ENCODE results near the gene DYNC1H1.
A peak's percentile ranks its signal among the peaks of the same experiment; 100 is the strongest.

The DYNC1H1 gene

DNA sequence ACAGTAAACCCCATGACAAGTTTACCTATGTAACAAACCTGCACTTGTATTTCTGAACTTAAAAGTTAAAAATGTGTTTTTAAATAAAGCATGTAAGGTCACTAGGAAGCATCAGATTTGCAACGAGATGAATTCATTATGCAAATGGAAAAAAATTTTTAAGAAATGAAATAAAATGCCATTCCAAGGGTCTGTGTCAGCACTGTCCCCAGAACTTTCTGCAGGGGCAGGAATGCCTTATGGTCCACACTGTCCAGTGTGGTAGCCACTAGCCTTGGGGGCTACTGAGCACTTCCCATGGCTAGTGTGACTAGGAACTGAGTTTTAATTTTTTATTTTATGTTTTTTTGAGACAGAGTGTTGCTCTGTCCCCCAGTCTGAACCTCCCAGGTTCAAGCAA, 73.3 kb downstream of the DYNC1H1 start:
- TF ChIP-seq, protein P1, sequence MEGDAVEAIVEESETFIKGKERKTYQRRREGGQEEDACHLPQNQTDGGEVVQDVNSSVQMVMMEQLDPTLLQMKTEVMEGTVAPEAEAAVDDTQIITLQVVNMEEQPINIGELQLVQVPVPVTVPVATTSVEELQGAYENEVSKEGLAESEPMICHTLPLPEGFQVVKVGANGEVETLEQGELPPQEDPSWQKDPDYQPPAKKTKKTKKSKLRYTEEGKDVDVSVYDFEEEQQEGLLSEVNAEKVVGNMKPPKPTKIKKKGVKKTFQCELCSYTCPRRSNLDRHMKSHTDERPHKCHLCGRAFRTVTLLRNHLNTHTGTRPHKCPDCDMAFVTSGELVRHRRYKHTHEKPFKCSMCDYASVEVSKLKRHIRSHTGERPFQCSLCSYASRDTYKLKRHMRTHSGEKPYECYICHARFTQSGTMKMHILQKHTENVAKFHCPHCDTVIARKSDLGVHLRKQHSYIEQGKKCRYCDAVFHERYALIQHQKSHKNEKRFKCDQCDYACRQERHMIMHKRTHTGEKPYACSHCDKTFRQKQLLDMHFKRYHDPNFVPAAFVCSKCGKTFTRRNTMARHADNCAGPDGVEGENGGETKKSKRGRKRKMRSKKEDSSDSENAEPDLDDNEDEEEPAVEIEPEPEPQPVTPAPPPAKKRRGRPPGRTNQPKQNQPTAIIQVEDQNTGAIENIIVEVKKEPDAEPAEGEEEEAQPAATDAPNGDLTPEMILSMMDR (conservative IDR thresholded peaks at IDR 0.05; ENCODE audit: control insufficient read depth, insufficient read depth, low read depth, low read length): no peak
- no peak for DNase-seq (ENCODE audit: low read depth)
- no peak overlapping the region for H3K4me3 ChIP-seq (ENCODE audit: control insufficient read depth, low read depth, low read length)

GRCh38 chr14:102039157-102039556, 74.8 kb downstream of the DYNC1H1 start:
- H3K4me3 ChIP-seq (ENCODE audit: control insufficient read depth, low read depth, low read length): no peak overlapping the region
- TF ChIP-seq, protein P1 (conservative IDR thresholded peaks at IDR 0.05; ENCODE audit: control insufficient read depth, insufficient read depth, low read depth, low read length): no peak
- DNase-seq (ENCODE audit: low read depth): no peak

- TF ChIP-seq, protein P1 (conservative IDR thresholded peaks at IDR 0.05; ENCODE audit: control insufficient read depth, insufficient read depth, low read depth, low read length): no peak
- no peak overlapping the region for H3K4me3 ChIP-seq (ENCODE audit: control insufficient read depth, low read depth, low read length)
- no peak for DNase-seq (ENCODE audit: low read depth)
These were observed 75.8 kb downstream of the DYNC1H1 start for GRCh38 chr14:102040153-102040552.

DNA sequence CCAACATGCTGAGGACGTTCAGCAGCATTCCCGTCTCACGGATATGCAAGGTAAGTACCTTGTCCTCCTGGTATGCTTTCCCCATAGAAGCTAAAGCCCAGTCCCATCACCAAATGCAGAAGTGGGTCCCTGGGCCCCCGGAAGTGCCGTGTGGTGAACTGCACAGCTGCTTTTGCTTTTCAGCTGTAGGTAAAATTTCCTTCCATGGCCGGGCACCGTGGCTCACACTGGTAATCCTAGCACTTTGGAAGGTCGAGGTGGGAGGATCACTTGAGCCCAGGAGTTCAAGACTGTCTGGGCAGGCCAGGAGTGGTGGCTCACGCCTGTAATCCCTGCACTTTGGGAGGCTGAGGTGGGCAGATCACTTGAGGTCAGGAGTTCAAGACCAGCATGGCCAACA, 78.3 kb downstream of the DYNC1H1 start:
- no peak overlapping the region for H3K4me3 ChIP-seq (ENCODE audit: control insufficient read depth, low read depth, low read length)
- TF ChIP-seq, protein P1 (conservative IDR thresholded peaks at IDR 0.05; ENCODE audit: control insufficient read depth, insufficient read depth, low read depth, low read length): no peak
- no peak for DNase-seq (ENCODE audit: low read depth)

DNA sequence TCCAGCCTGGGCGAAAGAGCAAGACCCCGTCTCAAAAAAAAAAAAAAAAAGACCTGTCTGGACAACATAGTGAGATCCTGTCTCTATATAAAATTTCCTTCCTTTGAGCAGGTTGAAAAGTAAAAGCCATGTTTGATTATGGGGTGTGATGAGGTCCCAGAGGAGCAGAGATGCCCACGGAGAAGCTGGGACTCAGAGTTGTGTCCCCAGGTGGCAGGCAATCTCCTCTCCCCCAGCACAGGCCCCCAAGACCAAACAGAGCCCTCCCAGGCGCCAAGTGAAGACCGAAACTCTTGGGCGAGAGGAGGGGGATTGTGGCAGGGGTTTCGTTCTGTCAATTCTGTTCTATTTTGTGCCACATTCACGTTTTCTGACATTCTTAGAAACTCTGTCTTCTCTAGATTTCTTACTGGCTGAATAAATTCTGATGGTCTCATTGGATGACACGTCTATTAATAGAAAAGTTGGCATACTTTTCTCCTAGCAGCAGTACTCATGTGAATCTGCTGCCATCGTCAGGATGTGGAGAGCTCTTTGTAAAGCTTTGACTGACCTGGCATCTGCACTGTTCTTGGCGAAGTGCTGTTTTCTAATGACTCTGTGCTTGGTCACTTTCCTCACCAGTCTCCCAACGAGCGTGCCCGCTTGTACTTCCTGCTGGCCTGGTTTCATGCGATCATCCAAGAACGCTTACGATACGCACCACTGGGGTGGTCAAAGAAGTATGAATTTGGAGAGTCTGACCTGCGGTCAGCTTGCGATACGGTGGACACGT, 79.1 kb downstream of the DYNC1H1 start:
- TF ChIP-seq, protein P1 (conservative IDR thresholded peaks at IDR 0.05; ENCODE audit: control insufficient read depth, insufficient read depth, low read depth, low read length): no peak
- no peak overlapping the region for H3K4me3 ChIP-seq (ENCODE audit: control insufficient read depth, low read depth, low read length)
- DNase-seq (ENCODE audit: low read depth): peak; percentile 80

DNA sequence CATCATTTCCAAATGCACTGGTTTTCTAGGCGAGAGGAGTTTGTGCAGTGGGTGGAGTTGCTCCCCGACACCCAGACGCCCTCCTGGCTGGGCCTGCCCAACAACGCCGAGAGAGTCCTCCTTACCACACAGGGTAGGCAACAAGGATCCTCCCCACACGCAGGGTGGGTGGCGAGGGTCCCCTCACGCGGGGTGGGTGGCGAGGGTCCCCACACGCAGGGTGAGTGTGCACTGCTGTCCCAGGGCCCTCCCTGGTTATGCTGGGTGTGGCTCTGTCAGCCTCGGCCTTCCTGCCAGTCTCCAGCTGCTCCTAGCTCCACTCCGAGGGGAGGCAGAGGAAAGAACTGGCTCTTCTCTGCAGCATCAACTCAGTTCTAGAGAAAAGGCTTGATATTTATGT, 80.2 kb downstream of the DYNC1H1 start:
- TF ChIP-seq, protein P1 (conservative IDR thresholded peaks at IDR 0.05; ENCODE audit: control insufficient read depth, insufficient read depth, low read depth, low read length): no peak
- no peak for DNase-seq (ENCODE audit: low read depth)
- H3K4me3 ChIP-seq (ENCODE audit: control insufficient read depth, low read depth, low read length): no peak overlapping the region

Data from fibroblast of mammary gland (primary cell).